ENCODE measurements around the gene ARL1. TPM values are rescaled to one million over a fixed set of nuclear protein-coding genes. Genes with fewer than 3 reads are reported as not detected.

Gene ARL1
- total RNA-seq, 2 donors from 2014 or later = 96.4 to 100 TPM

DNA sequence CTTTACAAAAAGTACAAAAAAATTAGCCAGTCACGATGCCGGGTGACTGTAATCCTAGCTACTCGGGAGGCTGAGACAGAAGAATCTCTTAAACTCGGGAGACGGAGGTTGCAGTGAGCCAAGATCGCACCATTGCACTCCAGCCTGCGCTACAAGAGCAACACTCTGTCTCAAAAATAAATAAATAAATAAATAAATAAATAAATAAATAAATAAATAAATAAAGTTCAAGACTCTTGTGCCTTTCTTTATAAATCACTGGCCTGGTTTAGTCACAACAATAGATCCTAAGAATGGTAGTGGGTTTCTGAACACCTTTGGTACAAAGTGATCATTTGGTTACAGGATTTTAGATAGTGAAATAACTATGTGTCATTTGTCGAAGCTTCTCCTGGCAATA lies 46.1 kb downstream of the ARL1 start:
- TF ChIP-seq, protein P1, sequence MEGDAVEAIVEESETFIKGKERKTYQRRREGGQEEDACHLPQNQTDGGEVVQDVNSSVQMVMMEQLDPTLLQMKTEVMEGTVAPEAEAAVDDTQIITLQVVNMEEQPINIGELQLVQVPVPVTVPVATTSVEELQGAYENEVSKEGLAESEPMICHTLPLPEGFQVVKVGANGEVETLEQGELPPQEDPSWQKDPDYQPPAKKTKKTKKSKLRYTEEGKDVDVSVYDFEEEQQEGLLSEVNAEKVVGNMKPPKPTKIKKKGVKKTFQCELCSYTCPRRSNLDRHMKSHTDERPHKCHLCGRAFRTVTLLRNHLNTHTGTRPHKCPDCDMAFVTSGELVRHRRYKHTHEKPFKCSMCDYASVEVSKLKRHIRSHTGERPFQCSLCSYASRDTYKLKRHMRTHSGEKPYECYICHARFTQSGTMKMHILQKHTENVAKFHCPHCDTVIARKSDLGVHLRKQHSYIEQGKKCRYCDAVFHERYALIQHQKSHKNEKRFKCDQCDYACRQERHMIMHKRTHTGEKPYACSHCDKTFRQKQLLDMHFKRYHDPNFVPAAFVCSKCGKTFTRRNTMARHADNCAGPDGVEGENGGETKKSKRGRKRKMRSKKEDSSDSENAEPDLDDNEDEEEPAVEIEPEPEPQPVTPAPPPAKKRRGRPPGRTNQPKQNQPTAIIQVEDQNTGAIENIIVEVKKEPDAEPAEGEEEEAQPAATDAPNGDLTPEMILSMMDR (IDR thresholded peaks at IDR 0.05) = no peak
- Histone ChIP-seq H3K36me3 (no peaks in the 10 kb centered on the region), H3K27ac (no peak overlapping the region), H3K4me1 (no peaks in the 10 kb centered on the region), H3K4me3 (no peak overlapping the region), H3K9me3 (no peaks in the 10 kb centered on the region), H3K27me3 (no peaks in the 10 kb centered on the region), H3K9ac (ENCODE audit: low read depth in 2 of 2, low read length in 2 of 2) (no peak overlapping the region)
- intact Hi-C loops (cut with DNase I) = no loop called here
- no peak for DNase-seq

DNA sequence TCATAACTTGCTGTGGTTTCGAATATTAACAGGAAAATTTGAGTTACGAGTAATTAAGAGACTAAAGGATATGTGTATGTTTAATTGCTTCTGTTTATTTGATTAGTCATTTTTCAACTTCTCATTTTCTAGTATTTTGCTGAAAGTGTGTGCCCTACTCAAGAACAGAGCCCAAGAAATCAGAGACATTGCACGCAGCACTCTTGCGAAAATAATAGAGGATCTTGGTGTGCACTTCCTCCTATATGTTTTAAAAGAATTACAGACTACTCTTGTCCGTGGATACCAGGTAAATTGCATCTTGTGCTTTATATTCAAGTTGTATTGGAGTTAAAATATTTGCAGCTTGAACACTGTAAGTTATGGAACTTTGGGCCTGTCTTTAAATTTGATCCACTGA lies 50.8 kb downstream of the ARL1 start:
- DNase-seq = no peak
- Histone ChIP-seq H3K4me3 (no peak overlapping the region), H3K9ac (ENCODE audit: low read depth in 2 of 2, low read length in 2 of 2) (no peak overlapping the region), H3K9me3 (no peaks in the 10 kb centered on the region), H3K4me1 (no peaks in the 10 kb centered on the region), H3K36me3 (no peaks in the 10 kb centered on the region), H3K27me3 (no peaks in the 10 kb centered on the region), H3K27ac (no peak overlapping the region)
- intact Hi-C loops (cut with DNase I) = no loop called here
- TF ChIP-seq, protein P1 (IDR thresholded peaks at IDR 0.05) = no peak

DNA sequence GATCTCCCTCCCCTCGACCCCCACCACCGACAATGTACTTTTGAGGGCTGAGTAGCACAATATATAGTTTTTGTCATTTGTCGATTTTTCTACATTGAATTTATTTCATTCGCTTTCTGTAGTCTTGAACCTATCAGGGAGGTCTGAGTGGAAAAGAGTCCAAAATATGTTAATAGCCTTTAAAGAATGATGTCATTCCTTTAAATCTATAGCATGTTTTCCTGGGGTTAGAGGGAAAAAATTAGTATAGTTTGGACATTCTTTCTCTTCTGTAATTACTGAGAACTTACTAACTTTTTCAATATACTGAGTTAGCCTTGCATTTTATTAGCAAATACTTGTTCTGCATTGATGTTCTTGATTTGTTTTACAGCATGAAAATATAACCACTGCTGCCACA lies 55.9 kb downstream of the ARL1 start:
- Histone ChIP-seq H3K27me3 (no peaks in the 10 kb centered on the region), H3K9me3 (no peaks in the 10 kb centered on the region), H3K36me3 (no peaks in the 10 kb centered on the region), H3K27ac (no peak overlapping the region), H3K9ac (ENCODE audit: low read depth in 2 of 2, low read length in 2 of 2) (no peak overlapping the region), H3K4me1 (no peaks in the 10 kb centered on the region), H3K4me3 (no peak overlapping the region)
- no peak for DNase-seq
- TF ChIP-seq, protein P1 (IDR thresholded peaks at IDR 0.05) = no peak
- intact Hi-C loops (cut with DNase I) = no loop called here

DNA sequence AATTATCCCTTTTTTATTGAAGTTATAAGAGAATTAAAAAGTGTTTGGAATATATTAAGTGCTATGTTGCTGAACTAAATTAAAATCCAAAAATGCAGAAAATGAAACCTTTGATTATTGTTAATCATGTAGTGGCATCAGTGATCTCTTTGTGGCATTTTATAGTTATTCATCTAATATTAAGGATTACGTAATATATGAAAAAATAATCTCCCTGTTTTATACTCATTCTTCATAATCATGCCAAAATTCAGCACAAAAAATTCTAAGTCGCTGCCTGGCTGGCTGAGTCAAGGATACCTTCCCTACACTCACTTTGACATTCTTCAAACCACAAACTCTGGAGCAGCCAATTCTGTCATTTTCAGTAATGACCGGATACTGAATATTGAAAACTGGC lies 63.7 kb downstream of the ARL1 start:
- no peak overlapping the region for H3K27ac ChIP-seq
- no peaks in the 10 kb centered on the region for H3K9me3 ChIP-seq
- no peak overlapping the region for H3K4me3 ChIP-seq
- H3K9ac ChIP-seq (ENCODE audit: low read depth in 2 of 2, low read length in 2 of 2) = no peak overlapping the region
- no peaks in the 10 kb centered on the region for H3K36me3 ChIP-seq
- no peaks in the 10 kb centered on the region for H3K4me1 ChIP-seq
- DNase-seq = no peak
- TF ChIP-seq, protein P1 (IDR thresholded peaks at IDR 0.05) = no peak
- intact Hi-C loops (cut with DNase I) = no loop called here
- H3K27me3 ChIP-seq = no peaks in the 10 kb centered on the region

Other genes with a start within 250 kb of the ARL1 start
- gene SLC5A8, start 197.5 kb downstream of the ARL1 start, total RNA-seq = under 1 TPM; 0.30 to 0.35 TPM
- 10 to 100 TPM in 1 of 2 donors, 1 to 10 TPM in 1; 7.2 to 13.5 TPM for gene UTP20, start 127.7 kb downstream of the ARL1 start, total RNA-seq
- not detected for gene SPIC, start 67.6 kb upstream of the ARL1 start, total RNA-seq
- gene MYBPC1, start 187.2 kb upstream of the ARL1 start, total RNA-seq = 1 to 10 TPM in 1 of 2 donors, under 1 TPM in 1; 0.89 to 4.2 TPM

Measured in colonic mucosa (tissue), 4 donors.